Measurements from ENCODE around the gene WHRN.

WHRN gene

DNA sequence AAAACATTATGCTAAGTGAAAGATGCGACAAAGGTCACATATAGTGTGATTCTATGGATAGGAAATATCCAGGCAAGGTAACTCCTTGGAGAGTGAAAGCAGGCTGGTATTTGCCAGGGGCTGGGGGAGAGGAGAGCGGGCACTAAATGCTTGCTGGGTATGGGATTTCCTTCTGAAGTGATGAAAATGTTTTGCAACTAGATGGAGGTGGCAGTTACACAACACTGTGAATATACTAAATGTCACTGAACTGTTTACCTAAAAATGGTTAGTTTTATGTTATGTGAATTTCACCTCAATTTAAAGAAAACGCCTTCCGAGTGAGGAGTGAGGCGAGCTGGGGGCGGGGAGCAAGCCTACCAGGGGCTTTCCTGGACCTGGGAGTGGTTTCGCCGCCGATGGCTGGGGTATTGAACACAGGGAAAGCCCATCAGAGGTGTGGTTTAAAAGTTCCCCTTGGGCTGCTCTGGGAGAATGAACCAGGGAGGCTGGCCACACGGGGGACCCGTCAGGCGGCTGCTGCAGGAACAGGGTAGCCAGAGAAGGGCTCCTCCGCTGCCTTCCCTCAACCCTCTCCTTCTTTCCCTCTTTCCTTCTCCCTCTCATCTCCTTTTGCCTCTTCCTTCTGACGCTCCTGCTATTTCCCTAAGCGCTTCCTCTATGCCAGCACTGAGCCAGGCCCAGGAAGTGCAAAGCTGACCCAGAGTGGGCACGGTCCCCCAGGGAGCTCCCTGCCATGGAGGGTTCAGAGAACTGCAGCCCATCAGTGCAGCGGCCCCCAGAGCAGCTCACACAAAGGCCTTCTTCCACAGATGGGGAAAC is 122.4 kb downstream of the WHRN start:
- TF ChIP-seq POLR2AphosphoS5 (IDR thresholded peaks at IDR 0.05; ENCODE audit: low read depth, low read length): no peak
- TF ChIP-seq TAF1 (IDR thresholded peaks at IDR 0.05; ENCODE audit: borderline replicate concordance, insufficient read depth, low read length): no peak
- TF ChIP-seq, protein P1, sequence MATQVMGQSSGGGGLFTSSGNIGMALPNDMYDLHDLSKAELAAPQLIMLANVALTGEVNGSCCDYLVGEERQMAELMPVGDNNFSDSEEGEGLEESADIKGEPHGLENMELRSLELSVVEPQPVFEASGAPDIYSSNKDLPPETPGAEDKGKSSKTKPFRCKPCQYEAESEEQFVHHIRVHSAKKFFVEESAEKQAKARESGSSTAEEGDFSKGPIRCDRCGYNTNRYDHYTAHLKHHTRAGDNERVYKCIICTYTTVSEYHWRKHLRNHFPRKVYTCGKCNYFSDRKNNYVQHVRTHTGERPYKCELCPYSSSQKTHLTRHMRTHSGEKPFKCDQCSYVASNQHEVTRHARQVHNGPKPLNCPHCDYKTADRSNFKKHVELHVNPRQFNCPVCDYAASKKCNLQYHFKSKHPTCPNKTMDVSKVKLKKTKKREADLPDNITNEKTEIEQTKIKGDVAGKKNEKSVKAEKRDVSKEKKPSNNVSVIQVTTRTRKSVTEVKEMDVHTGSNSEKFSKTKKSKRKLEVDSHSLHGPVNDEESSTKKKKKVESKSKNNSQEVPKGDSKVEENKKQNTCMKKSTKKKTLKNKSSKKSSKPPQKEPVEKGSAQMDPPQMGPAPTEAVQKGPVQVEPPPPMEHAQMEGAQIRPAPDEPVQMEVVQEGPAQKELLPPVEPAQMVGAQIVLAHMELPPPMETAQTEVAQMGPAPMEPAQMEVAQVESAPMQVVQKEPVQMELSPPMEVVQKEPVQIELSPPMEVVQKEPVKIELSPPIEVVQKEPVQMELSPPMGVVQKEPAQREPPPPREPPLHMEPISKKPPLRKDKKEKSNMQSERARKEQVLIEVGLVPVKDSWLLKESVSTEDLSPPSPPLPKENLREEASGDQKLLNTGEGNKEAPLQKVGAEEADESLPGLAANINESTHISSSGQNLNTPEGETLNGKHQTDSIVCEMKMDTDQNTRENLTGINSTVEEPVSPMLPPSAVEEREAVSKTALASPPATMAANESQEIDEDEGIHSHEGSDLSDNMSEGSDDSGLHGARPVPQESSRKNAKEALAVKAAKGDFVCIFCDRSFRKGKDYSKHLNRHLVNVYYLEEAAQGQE (IDR thresholded peaks at IDR 0.05; ENCODE audit: insufficient read depth in 1 of 2, low read depth in 2 of 2, low read length in 2 of 2): no peak
- no peak for TF ChIP-seq FOXP2 (optimal IDR thresholded peaks at IDR 0.05; ENCODE audit: borderline replicate concordance, extremely low read depth, extremely low read length, insufficient read depth)
- TF ChIP-seq SIN3A (IDR thresholded peaks at IDR 0.05; ENCODE audit: borderline replicate concordance, insufficient read depth, low read length): no peak

DNA sequence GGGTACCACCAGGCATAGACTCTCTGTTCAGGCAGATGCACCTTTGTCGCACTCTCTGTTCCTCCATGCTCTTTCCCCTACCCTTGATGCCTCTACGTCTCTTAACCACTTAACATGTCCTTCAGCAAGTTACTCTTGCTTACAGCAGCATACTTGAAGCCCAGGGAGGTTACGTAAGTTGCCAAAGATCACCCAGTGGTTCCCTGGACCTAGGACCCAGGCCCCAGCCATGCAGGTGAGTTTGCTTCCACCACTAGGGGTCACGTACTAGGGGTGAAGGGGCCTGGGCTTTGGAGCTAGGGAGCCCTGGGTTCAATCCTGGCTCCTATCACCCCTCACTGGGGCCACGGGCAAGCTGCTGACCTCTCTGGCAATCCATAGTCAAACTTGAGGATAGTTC is 126.4 kb downstream of the WHRN start:
- TF ChIP-seq SIN3A (IDR thresholded peaks at IDR 0.05; ENCODE audit: borderline replicate concordance, insufficient read depth, low read length) (no peak), FOXP2 (optimal IDR thresholded peaks at IDR 0.05; ENCODE audit: borderline replicate concordance, extremely low read depth, extremely low read length, insufficient read depth) (no peak), TAF1 (IDR thresholded peaks at IDR 0.05; ENCODE audit: borderline replicate concordance, insufficient read depth, low read length) (no peak), POLR2AphosphoS5 (IDR thresholded peaks at IDR 0.05; ENCODE audit: low read depth, low read length) (no peak)
- TF ChIP-seq, protein P1 (IDR thresholded peaks at IDR 0.05; ENCODE audit: insufficient read depth in 1 of 2, low read depth in 2 of 2, low read length in 2 of 2): no peak

DNA sequence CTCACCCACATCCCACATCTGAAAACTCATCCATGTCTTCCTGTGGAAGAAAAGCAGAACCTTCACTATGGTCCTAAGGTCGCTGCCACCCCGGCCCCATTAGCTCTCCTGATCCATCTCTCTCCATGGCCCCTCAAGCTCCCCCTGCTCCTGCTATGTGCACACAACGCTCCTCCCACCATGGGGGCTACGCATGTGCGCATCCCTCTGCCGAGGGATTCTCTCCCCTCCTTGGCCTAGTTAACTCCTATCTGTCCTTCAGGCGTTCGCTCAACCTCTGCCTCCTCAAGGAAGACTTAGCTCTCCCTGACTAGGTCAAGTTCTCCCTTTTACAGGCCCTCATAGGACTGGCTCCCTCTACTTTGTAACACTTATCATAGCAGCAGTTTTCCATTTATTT is 127.3 kb downstream of the WHRN start:
- TF ChIP-seq, protein P1 (IDR thresholded peaks at IDR 0.05; ENCODE audit: insufficient read depth in 1 of 2, low read depth in 2 of 2, low read length in 2 of 2): no peak
- TF ChIP-seq FOXP2 (optimal IDR thresholded peaks at IDR 0.05; ENCODE audit: borderline replicate concordance, extremely low read depth, extremely low read length, insufficient read depth): no peak

DNA sequence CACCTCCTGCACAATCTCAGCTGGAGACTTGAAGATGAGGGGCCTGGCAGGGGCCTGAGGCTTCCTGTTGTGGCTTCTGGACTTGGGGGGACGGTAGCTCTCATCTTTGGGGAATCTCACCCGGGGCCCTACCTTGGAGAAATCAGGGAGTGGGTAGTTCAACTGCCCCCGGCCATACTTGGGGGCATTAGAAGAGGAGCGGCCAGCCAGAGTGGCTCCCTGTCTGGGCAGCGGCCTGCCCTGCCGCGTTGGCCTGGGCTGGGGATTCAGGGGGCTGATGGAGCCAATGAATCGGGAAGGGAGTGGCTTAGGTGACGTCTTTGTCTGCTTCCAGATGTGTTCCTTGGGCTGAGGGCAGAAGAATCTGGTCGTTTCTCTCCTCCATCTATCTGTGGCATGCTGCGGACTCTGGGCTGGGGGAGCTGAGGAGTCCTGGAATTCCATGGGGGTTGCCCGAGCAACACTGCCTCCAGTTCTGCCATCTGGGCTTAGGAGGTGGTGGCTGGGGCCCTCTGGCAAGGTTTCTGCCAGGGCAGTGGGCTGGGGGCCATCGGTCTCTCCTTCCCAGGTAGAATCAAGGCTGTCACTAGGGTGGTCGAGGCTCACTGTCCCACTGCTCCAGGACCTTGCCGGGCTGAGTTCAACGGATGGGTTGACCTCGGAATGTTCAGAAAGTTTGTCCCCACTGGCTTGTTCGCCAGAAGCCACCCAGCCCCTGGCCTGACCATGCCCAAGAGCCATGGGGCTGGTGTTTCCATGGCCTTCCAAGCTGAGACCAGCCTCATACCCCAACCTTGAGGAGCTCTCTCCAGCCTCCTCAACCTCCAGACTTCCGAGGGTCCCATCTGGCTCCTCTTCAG is 128.5 kb downstream of the WHRN start:
- no peak for TF ChIP-seq POLR2AphosphoS5 (IDR thresholded peaks at IDR 0.05; ENCODE audit: low read depth, low read length)
- TF ChIP-seq SIN3A (IDR thresholded peaks at IDR 0.05; ENCODE audit: borderline replicate concordance, insufficient read depth, low read length): no peak
- TF ChIP-seq TAF1 (IDR thresholded peaks at IDR 0.05; ENCODE audit: borderline replicate concordance, insufficient read depth, low read length): no peak
- no peak for TF ChIP-seq FOXP2 (optimal IDR thresholded peaks at IDR 0.05; ENCODE audit: borderline replicate concordance, extremely low read depth, extremely low read length, insufficient read depth)
- TF ChIP-seq, protein P1 (IDR thresholded peaks at IDR 0.05; ENCODE audit: insufficient read depth in 1 of 2, low read depth in 2 of 2, low read length in 2 of 2): no peak
